NB4 (cell line): ENCODE data around the gene ECE1.

Source experiments
- DNase-seq: peaks from one replicate; pipeline ENCODE4 v3.0.0; 2010; ENCODE audit warnings: low read depth
- H3K4me3 ChIP-seq: one replicate; pipeline ENCODE4 v1.5.1; 2011; ENCODE audit warnings: mild to moderate bottlenecking, low read depth, low read length, moderate library complexity
- CTCF ChIP-seq: IDR thresholded peaks from one replicate; pipeline ENCODE4 v1.5.1; 2012; ENCODE audit warnings: low read depth, low read length
- MAX ChIP-seq: IDR thresholded peaks from 2 replicates; pipeline ENCODE4 v1.6.1; 2011; ENCODE audit warnings: low read depth, low read length
- MYC ChIP-seq: IDR thresholded peaks from 2 replicates; pipeline ENCODE4 v1.6.1; 2011; ENCODE audit warnings: low read depth, low read length
- POLR2A ChIP-seq: IDR thresholded peaks from 2 replicates; pipeline ENCODE4 v1.6.1; 2011; ENCODE audit warnings: mild to moderate bottlenecking; ENCODE audit not compliant: insufficient read length; ENCODE audit errors: extremely low read depth

The ECE1 gene

GRCh38 chr1:21337010-21337437, 46.8 kb upstream of the ECE1 start:
- no peak overlapping the region for H3K4me3 ChIP-seq
- DNase-seq: no peak
- TF ChIP-seq MAX: no peak

GRCh38 chr1:21335750-21336224, 45.5 kb upstream of the ECE1 start:
- TF ChIP-seq MYC: no peak
- TF ChIP-seq POLR2A: no peak
- no peak for DNase-seq
- no peak overlapping the region for H3K4me3 ChIP-seq

GRCh38 chr1:21335088-21335691, 44.9 kb upstream of the ECE1 start:
- peak overlapping the region; percentile 25 for H3K4me3 ChIP-seq
- no peak for DNase-seq
- no peak for TF ChIP-seq CTCF
- TF ChIP-seq POLR2A: no peak
- no peak for TF ChIP-seq MYC
- TF ChIP-seq MAX: no peak

- peak; percentile 46; the same call in 1 of the 2 replicates for TF ChIP-seq MAX
- no peak for TF ChIP-seq MYC
- TF ChIP-seq CTCF: peak; percentile 69
- no peak for TF ChIP-seq POLR2A
- peak overlapping the region; percentile 25 for H3K4me3 ChIP-seq
- peak; percentile 98 for DNase-seq
These were observed 44.2 kb upstream of the ECE1 start for GRCh38 chr1:21334214-21335087.

DNA sequence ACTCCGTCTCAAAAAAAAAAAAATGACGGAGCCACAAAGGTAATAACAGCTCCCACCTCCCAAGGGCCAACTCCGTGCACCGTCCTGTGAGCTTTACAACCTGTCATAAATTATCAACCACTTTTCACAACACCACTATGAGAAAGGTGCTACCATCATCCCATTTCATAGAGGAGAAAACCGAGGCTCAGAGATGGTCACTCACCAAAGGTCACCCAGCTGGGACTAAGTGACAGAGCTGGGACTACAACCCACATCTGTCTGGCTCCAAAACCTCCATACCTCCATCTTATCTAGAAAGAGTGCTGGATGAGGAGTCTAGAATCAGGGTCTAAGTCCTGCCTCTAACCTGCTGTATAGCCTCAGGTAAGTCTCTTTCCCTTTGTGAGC, 43.6 kb upstream of the ECE1 start:
- no peak for TF ChIP-seq MYC
- no peak for TF ChIP-seq MAX
- TF ChIP-seq POLR2A: no peak
- no peak for TF ChIP-seq CTCF
- no peak for DNase-seq
- no peak overlapping the region for H3K4me3 ChIP-seq

DNA sequence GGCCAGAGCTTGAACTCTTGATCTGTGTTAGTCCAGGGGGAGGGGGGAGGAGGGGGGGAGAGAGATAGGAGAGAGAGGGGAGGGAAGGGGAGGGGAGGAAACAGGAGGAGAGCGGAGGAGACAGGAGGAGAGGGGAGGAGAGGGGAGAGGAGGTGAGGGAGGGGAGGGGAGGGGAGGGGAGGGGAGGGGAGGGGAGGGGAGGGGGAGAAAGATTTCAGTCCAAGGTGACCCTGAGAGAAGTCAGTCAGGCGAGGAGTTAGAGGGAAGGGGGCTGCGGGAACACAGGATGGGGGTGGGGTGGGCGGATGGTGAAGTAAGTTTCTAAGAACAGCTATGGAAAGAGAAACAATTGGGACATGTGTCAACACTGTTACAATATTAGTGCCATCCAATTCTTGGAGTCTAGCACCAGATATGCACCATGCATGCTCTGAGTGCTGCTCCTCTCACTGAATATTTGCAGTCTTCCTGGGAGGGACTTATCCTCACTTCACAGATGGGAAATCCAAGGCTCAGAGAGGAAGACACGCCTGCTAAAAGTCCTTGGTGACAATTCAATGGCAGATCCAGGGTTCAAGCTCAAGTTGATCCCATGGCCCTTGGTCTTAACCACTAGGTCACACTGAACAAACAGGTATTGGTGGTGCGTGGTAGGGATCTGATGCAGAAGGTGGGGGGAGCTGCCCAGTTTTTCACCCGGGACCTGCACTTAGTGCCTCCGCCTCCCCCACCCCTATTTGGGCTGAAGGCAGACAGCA, 42.5 kb upstream of the ECE1 start:
- no peak for DNase-seq
- TF ChIP-seq MAX (no peak), MYC (no peak), POLR2A (no peak), CTCF (no peak)

More for the DNA sequence above, 42.5 kb upstream of the ECE1 start:
- H3K4me3 ChIP-seq: no peak overlapping the region
